Ovary (tissue), 9 donors: Measurements from ENCODE around the gene ADAMTS12. TPM values are rescaled to one million over a fixed set of nuclear protein-coding genes. Genes with fewer than 3 reads are reported as not detected.

Experiments
- DNase-seq, 5 donors: peaks; one replicate each; pipeline ENCODE4 v3.0.0-alpha.2; 2019 to 2020
- H3K27ac ChIP-seq, 2 donors: fragments of 200-600 bp; one replicate each; pipeline versions ENCODE4 v1.5.1 to v1.8.0; 2019 to 2022
- H3K27me3 ChIP-seq: fragments of 200-600 bp; one replicate; pipeline ENCODE4 v1.8.0; 2022
- H3K36me3 ChIP-seq: fragments of 200-600 bp; sonication (generic); one replicate; pipeline ENCODE4 v1.5.1; 2019
- H3K4me1 ChIP-seq: one replicate; pipeline ENCODE4 v1.8.1; 2013; ENCODE audit warnings: mild to moderate bottlenecking, moderate library complexity; ENCODE audit not compliant: insufficient read depth
- H3K4me3 ChIP-seq: fragments of 200-600 bp; sonication (generic); one replicate; pipeline ENCODE4 v1.5.1; 2017
- H3K9me3 ChIP-seq, 2 donors: fragments of 200-600 bp in 1 of 2; sonication (generic) in 1 of 2; one replicate each; pipeline versions ENCODE4 v1.5.1 to v1.8.1; 2013 to 2019; ENCODE audit warnings: mild to moderate bottlenecking in 1 of 2, moderate library complexity in 1 of 2
- EP300 ChIP-seq: sonication (generic); formaldehyde crosslinking; IDR thresholded peaks from one replicate; pipeline ENCODE4 v1.6.1; 2017; ENCODE audit warnings: antibody characterized with exemption
- POLR2A ChIP-seq: fragments of 450-650 bp; IDR thresholded peaks from one replicate; pipeline ENCODE4 v1.6.1; 2017; ENCODE audit warnings: antibody characterized with exemption, mild to moderate bottlenecking, moderate library complexity
- WGBS, 3 donors: extraction: QIAGEN DNeasy Blood & Tissue Kit in 1 of 3; methylation state at CpG; one replicate each; pipeline versions ENCODE4 v1.1.5 to v1.1.7; 2013 to 2017; 5-methylcytosine and 5-hydroxymethylcytosine counted together
- intact Hi-C, 4 donors: fragments of 100-400 bp; cut with DNase I; formaldehyde crosslinking; loops; one replicate each; pipeline versions ENCODE4 v1.11.0 to v1.15.1; 2022 to 2023
- polyA plus RNA-seq, 2 donors: library from polyadenylated mRNA; stranded (reverse); fragments of 200-250 nt in 1 of 2; fragments of 350-450 nt in 1 of 2; fragmentation: Illumina TruSeq in 1 of 2; extraction: RNeasy Lipid Tissue Mini Kit (QIAGEN cat#74804) in 1 of 2; gene quantifications; one replicate each; pipeline ENCODE4 v1.2.3, GENCODE V29; 2013 to 2014
- total RNA-seq, 7 donors: library from RNA; depleted of rRNA in 2 of 7; stranded (reverse); fragments of >200 nt in 2 of 7; fragmentation: NEBNext Ultra II Directional in 3 of 7; extraction: Animal tissue kit (Norgen Biotek cat#: 25700) in 3 of 7; gene quantifications; one replicate each; pipeline versions ENCODE4 v1.1.0 to v1.2.4, GENCODE V29; 2016 to 2023
- TF ChIP-seq, protein P1 (sequence below), 3 donors: fragments of 450-650 bp in 2 of 3; fragments of 200-600 bp in 1 of 3; IDR thresholded peaks; one replicate each; pipeline versions ENCODE4 v1.5.1 to v1.8.0; 2016 to 2022; ENCODE audit warnings: antibody characterized with exemption in 3 of 3, mild to moderate bottlenecking in 1 of 3
- donor health status: DM: no; HTN: no; CAD: no; lungs with moderate emphysema.
- donor health status: DM: no; HTN: no; CAD: no.
- donor health status: Bipolar disorder and iron deficiency.
- donor health status: DM: yes; HTN: yes; CAD: no.
- donor health status: DM: no; HTN: no; CAD: no.
- donor health status: DM: yes; HTN: yes; CAD: no.

The ADAMTS12 gene
- total and polyA plus RNA-seq, 9 donors, result 2.9 to 9.8 (median 5.5) TPM

DNA sequence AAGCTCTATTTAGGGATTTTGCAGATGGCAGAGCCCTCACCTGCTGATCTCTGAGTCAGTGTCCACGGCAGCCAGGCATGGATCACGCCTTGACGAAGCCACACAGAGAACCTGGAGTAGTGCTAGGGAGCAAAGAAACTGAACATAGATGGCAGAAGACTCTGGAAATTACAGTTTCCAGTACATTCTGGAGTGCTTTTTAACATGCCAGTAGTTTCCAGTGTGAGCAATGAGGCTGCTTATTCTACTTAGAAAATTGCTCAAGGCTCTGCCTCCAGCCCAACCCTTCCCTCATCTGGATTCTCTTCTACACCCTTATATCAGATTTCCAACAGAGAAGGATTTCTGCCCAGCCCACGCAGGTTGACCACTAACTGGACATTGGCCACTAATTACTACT is 203.3 kb downstream of the ADAMTS12 start:
- no peak overlapping the region for H3K27ac ChIP-seq
- intact Hi-C loops, result no loop called here
- TF ChIP-seq, protein P1, sequence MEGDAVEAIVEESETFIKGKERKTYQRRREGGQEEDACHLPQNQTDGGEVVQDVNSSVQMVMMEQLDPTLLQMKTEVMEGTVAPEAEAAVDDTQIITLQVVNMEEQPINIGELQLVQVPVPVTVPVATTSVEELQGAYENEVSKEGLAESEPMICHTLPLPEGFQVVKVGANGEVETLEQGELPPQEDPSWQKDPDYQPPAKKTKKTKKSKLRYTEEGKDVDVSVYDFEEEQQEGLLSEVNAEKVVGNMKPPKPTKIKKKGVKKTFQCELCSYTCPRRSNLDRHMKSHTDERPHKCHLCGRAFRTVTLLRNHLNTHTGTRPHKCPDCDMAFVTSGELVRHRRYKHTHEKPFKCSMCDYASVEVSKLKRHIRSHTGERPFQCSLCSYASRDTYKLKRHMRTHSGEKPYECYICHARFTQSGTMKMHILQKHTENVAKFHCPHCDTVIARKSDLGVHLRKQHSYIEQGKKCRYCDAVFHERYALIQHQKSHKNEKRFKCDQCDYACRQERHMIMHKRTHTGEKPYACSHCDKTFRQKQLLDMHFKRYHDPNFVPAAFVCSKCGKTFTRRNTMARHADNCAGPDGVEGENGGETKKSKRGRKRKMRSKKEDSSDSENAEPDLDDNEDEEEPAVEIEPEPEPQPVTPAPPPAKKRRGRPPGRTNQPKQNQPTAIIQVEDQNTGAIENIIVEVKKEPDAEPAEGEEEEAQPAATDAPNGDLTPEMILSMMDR (IDR thresholded peaks at IDR 0.05), result no peak
- TF ChIP-seq POLR2A (no peak), EP300 (no peak)
- H3K4me1 ChIP-seq, result no peaks in the 10 kb centered on the region
- WGBS, 3 donors, result 83 to 98% (median 90%) methylated on average over 4 of the region's 4 CpGs
- H3K27me3 ChIP-seq, result no peaks in the 10 kb centered on the region
- no peak for DNase-seq
- H3K4me3 ChIP-seq, result no peak overlapping the region
- H3K9me3 ChIP-seq, result no peaks in the 10 kb centered on the region
- no peaks in the 10 kb centered on the region for H3K36me3 ChIP-seq

DNA sequence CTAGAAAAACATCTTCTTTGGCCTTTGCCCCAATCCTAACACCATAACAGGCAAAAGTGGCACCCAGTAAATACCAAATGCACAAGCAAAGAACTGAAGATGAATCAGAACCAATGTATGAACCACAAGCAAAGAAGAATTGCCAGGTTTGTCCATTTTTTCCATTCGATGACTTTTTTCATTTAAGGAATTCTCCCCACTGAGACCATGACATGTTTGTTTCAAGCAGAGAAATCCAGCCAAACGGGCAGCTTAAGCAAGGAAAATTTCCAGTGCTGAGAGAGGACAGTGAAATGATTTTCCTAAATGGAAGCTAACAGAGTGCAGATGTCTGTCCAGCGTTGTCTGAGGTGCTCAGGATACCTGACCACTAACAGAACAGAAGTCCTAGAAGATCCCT is 203.7 kb downstream of the ADAMTS12 start:
- H3K4me1 ChIP-seq, result no peaks in the 10 kb centered on the region
- WGBS, 3 donors, result 72 to 86% (median 85%) methylated on average over 3 of the region's 3 CpGs
- intact Hi-C loops, result no loop called here
- no peaks in the 10 kb centered on the region for H3K27me3 ChIP-seq
- H3K27ac ChIP-seq, result no peak overlapping the region
- H3K4me3 ChIP-seq, result no peak overlapping the region
- no peaks in the 10 kb centered on the region for H3K9me3 ChIP-seq
- H3K36me3 ChIP-seq, result no peaks in the 10 kb centered on the region
- TF ChIP-seq EP300, result no peak
- no peak for TF ChIP-seq POLR2A
- TF ChIP-seq, protein P1 (IDR thresholded peaks at IDR 0.05), result no peak
- DNase-seq, result no peak

DNA sequence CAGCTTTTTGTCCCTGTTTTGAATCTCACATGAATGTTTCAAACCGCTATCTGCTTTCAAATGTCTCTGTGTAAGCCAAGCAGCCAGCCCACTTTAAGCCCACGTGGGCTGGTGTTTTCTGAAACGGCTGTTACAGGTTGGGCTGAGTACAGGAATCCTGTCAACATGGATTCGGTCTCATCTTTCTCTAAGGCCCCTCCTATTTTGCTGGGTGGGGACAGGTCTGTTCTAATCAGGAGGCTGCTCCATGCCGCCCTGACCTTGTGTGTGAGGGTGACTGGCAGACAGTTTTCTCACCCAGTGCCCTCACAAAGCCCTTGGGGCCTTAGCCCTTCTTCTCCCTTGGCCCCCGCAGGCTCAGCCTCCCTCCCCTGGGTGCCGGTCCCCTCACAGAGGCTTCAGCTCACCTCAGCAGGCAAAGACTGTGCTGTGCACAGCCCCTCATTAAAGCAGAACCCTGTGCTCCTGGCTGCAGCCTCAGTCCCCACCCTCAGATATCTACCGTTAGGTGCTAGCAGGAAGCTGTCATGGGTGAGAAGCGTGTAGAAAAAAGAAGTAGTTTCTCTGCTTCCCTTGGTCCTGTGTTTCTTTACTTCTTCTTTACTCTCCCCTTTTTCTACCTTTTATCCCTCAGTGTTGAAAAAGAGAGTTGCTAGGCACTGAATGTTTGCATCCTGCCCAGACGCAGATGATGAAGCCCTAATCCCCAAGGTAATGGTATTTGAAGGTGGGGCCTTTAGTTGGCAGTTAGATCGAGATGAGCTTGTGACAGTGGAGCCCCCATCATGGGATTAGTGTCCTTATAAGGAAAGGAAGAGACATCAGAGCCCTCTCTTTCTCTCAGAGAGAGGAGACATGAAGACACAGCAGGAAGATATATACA is 205.7 kb downstream of the ADAMTS12 start:
- intact Hi-C loops, result no loop called here
- DNase-seq, result no peak
- Histone ChIP-seq H3K27ac (no peak overlapping the region), H3K27me3 (no peaks in the 10 kb centered on the region), H3K4me1 (no peaks in the 10 kb centered on the region), H3K4me3 (no peak overlapping the region), H3K9me3 (no peaks in the 10 kb centered on the region), H3K36me3 (no peaks in the 10 kb centered on the region)
- 58 to 65% (median 60%) methylated on average over 11 of the region's 11 CpGs for WGBS, 3 donors
- TF ChIP-seq, protein P1 (IDR thresholded peaks at IDR 0.05), result no peak
- TF ChIP-seq EP300 (no peak), POLR2A (no peak)

DNA sequence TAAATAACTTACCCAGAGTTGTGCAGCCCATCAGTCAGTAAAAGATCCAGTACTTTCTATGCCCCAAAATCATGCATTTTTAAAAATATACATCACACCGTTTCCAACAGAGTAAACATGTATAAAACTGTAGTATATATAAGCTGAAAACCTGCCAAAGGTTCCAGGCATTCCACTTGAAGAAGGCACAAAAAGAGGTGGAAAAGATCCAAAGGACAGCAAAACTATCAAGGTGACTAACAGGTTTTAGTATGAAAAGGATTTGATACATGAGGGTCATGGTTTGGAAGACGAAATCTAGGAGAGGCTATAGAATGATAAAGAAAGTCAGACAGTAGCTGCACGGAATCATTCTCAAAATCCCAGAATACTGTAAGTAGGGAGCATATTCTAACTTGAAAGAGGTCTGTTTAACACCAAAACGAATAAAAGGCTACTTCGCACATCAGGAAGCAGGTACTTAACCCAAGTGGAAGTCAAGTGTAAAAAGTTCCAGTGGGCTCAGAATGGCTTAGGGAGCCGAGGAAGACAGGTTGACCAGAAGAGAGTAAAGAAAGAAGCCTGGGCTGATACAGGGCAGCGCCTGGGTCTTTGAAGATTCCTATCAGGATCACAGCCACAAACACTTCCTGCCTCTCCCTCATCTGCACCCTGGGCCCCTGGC is 207.2 kb downstream of the ADAMTS12 start:
- Histone ChIP-seq H3K4me1 (no peaks in the 10 kb centered on the region), H3K27ac (no peak overlapping the region), H3K27me3 (no peaks in the 10 kb centered on the region), H3K4me3 (no peak overlapping the region), H3K36me3 (no peaks in the 10 kb centered on the region), H3K9me3 (no peaks in the 10 kb centered on the region)
- 76 to 80% (median 78%) methylated on average over 7 of the region's 7 CpGs for WGBS, 3 donors
- TF ChIP-seq POLR2A, result no peak
- TF ChIP-seq EP300, result no peak
- TF ChIP-seq, protein P1 (IDR thresholded peaks at IDR 0.05), result no peak
- intact Hi-C loops, result no loop called here
- no peak for DNase-seq
